Colonic mucosa (tissue), 4 donors: ENCODE results near the gene SLC16A5. TPM values are rescaled to one million over a fixed set of nuclear protein-coding genes. Genes with fewer than 3 reads are reported as not detected.
"Not testable (repeated sequence)": the region's sequence is repeated elsewhere in the genome, so short reads cannot be mapped to it uniquely, and the experiment has no call there.

Experiments used
- DNase-seq: peaks from one replicate; pipeline ENCODE4 v3.0.0-alpha.2; 2020
- H3K27ac ChIP-seq: fragments of 200-600 bp; one replicate; pipeline ENCODE4 v1.8.0; 2021
- H3K27me3 ChIP-seq: fragments of 200-600 bp; one replicate; pipeline ENCODE4 v1.8.0; 2021
- H3K36me3 ChIP-seq: fragments of 200-600 bp; one replicate; pipeline ENCODE4 v1.8.0; 2021
- H3K4me1 ChIP-seq: fragments of 200-600 bp; one replicate; pipeline ENCODE4 v1.8.0; 2021; ENCODE audit warnings: mild to moderate bottlenecking
- H3K4me3 ChIP-seq: fragments of 200-600 bp; one replicate; pipeline ENCODE4 v1.8.0; 2021
- H3K9ac ChIP-seq, 2 donors: one replicate each; pipeline ENCODE4 v1.7.0; 2013; ENCODE audit warnings: control low read depth in 2 of 2, low read depth in 2 of 2, low read length in 2 of 2
- H3K9me3 ChIP-seq: fragments of 200-600 bp; one replicate; pipeline ENCODE4 v1.8.0; 2021
- CTCF ChIP-seq: fragments of 200-600 bp; IDR thresholded peaks from one replicate; pipeline ENCODE4 v1.8.0; 2022; ENCODE audit warnings: antibody characterized with exemption, mild to moderate bottlenecking
- intact Hi-C: fragments of 100-400 bp; cut with DNase I; formaldehyde crosslinking; loops from one replicate; pipeline ENCODE4 v1.14.1; 2022
- total RNA-seq, 2 donors: library from RNA; stranded (reverse); fragmentation: NEBNext Ultra II Directional in 1 of 2; extraction: Animal tissue kit (Norgen Biotek cat#: 25700) in 1 of 2; gene quantifications; one replicate each; pipeline ENCODE4 v1.2.1, GENCODE V29; 2021
- donor health status: healthy.
- donor health status: DM: no; HTN: no; CAD: no.
- donor health status: DM: no; HTN: no; CAD: no.

The SLC16A5 gene
- total RNA-seq, 2 donors from 2014 or later, result 19.4 to 50.1 TPM

- no peak for TF ChIP-seq CTCF
- H3K4me3 ChIP-seq, result no peak overlapping the region
- no peak for DNase-seq
- H3K27ac ChIP-seq, result peak overlapping the region; percentile 60
- intact Hi-C loops, result no loop called here
- no peaks in the 10 kb centered on the region for H3K9me3 ChIP-seq
- peak overlapping the region in 1 of 2 donors; percentile 30 for H3K9ac ChIP-seq
- H3K4me1 ChIP-seq, result peaks cover 22% of the 10 kb centered on the region
- H3K27me3 ChIP-seq, result no peaks in the 10 kb centered on the region
- H3K36me3 ChIP-seq, result no peaks in the 10 kb centered on the region
These were observed 41.1 kb downstream of the SLC16A5 start for GRCh38 chr17:75128694-75129505.

GRCh38 chr17:75129576-75129975 lies 41.8 kb downstream of the SLC16A5 start:
- no peaks in the 10 kb centered on the region for H3K36me3 ChIP-seq
- no peak overlapping the region for H3K4me3 ChIP-seq
- intact Hi-C loops, result no loop called here
- no peaks in the 10 kb centered on the region for H3K27me3 ChIP-seq
- DNase-seq, result no peak
- no peak overlapping the region for H3K9ac ChIP-seq
- no peak for TF ChIP-seq CTCF
- peak overlapping the region; percentile 94 for H3K27ac ChIP-seq
- H3K4me1 ChIP-seq, result peaks cover 20% of the 10 kb centered on the region
- no peaks in the 10 kb centered on the region for H3K9me3 ChIP-seq

GRCh38 chr17:75130059-75130631 lies 42.4 kb downstream of the SLC16A5 start:
- intact Hi-C loops, result no loop called here
- no peaks in the 10 kb centered on the region for H3K36me3 ChIP-seq
- peaks cover 15% of the 10 kb centered on the region for H3K4me1 ChIP-seq
- TF ChIP-seq CTCF, result no peak
- H3K4me3 ChIP-seq, result peak overlapping the region; percentile 83
- DNase-seq, result no peak
- H3K27me3 ChIP-seq, result no peaks in the 10 kb centered on the region
- H3K9me3 ChIP-seq, result no peaks in the 10 kb centered on the region
- peak overlapping the region; percentile 94 for H3K27ac ChIP-seq
- H3K9ac ChIP-seq, result peak overlapping the region; percentile 38 to 82

- intact Hi-C loops, result loop anchor here (1.0 kb wide), 1 partner anchor 16 kb away; no protein-coding TSS in a partner anchor
- DNase-seq, result peak; percentile 60
- Histone ChIP-seq H3K36me3 (no peaks in the 10 kb centered on the region), H3K4me3 (peak overlapping the region; percentile 83), H3K27ac (peak overlapping the region; percentile 94), H3K9ac (peak overlapping the region; percentile 82 to 93), H3K9me3 (no peaks in the 10 kb centered on the region), H3K27me3 (no peaks in the 10 kb centered on the region), H3K4me1 (peaks cover 12% of the 10 kb centered on the region)
- peak; percentile 36 for TF ChIP-seq CTCF
These were observed 43.0 kb downstream of the SLC16A5 start for GRCh38 chr17:75130632-75131277.

GRCh38 chr17:75131278-75132017 lies 43.7 kb downstream of the SLC16A5 start, which contains the start of gene NT5C:
Gene NT5C, minus strand, starts transcription at chr17:75131742. Its CDS starts 35 bp downstream, at chr17:75131707.
- Histone ChIP-seq H3K27ac (peak within 1 kb of the TSS; percentile 94), H3K9me3 (no peaks in the 10 kb centered on the region), H3K36me3 (no peaks in the 10 kb centered on the region), H3K9ac (peak within 1 kb of the TSS; percentile 82 to 93), H3K4me1 (peaks cover 12% of the 10 kb centered on the region), H3K4me3 (peak within 1 kb of the TSS; percentile 83), H3K27me3 (no peaks in the 10 kb centered on the region)
- TF ChIP-seq CTCF, result peak; percentile 74
- peak; percentile 90 for DNase-seq
- intact Hi-C loops, result loop anchor here (1.0 kb wide), 1 partner anchor 17 kb away; no protein-coding TSS in a partner anchor

GRCh38 chr17:75132018-75133000 lies 44.6 kb downstream of the SLC16A5 start:
- intact Hi-C loops, H3K9me3 ChIP-seq, H3K27me3 ChIP-seq, DNase-seq, H3K36me3 ChIP-seq: not testable (repeated sequence)
- peak overlapping the region; percentile 82 to 93 for H3K9ac ChIP-seq
- peaks cover 12% of the 10 kb centered on the region for H3K4me1 ChIP-seq
- peak overlapping the region; percentile 94 for H3K27ac ChIP-seq
- H3K4me3 ChIP-seq, result peak overlapping the region; percentile 83
